ENCODE results near the gene DSTN. TPM values are rescaled to one million over a fixed set of nuclear protein-coding genes. Genes with fewer than 3 reads are reported as not detected.

Gene DSTN
- polyA plus RNA-seq, 4 donors, result 145 to 360 (median 185) TPM

GRCh38 chr20:17634661-17635331 lies 64.9 kb downstream of the DSTN start:
- DNase-seq, result no peak
- no peak for FAIRE-seq
- 61 to 83% (median 75%) methylated on average over 13 of the region's 13 CpGs for WGBS, 3 donors
- peak overlapping the region in 1 of 3 donors; percentile 35 for H3K27ac ChIP-seq (ENCODE audit: low read depth in 1 of 3, low read length in 2 of 3)
- H3K27me3 ChIP-seq (ENCODE audit: control insufficient read depth in 3 of 3, insufficient read depth in 3 of 3, low read length in 3 of 3), result no peaks in the 10 kb centered on the region
- no peak overlapping the region for H3K4me3 ChIP-seq (ENCODE audit: low read depth in 1 of 3, low read length in 3 of 3)
- H3K36me3 ChIP-seq (ENCODE audit: control insufficient read depth in 3 of 3, insufficient read depth in 2 of 3, low read depth in 1 of 3, low read length in 3 of 3), result peaks cover 25 to 99% (median 37%) of the 10 kb centered on the region in 3 donors
- H3K4me1 ChIP-seq (ENCODE audit: control insufficient read depth in 3 of 3, insufficient read depth in 2 of 3, low read depth in 1 of 3, low read length in 2 of 3), result peaks cover 0 to 19% (median 0%) of the 10 kb centered on the region in 3 donors
- H3K9me3 ChIP-seq (ENCODE audit: control insufficient read depth in 2 of 2, insufficient read depth in 1 of 2, low read depth in 1 of 2, low read length in 1 of 2), result no peaks in the 10 kb centered on the region

GRCh38 chr20:17635332-17636244 lies 65.7 kb downstream of the DSTN start:
- FAIRE-seq, result no peak
- H3K9me3 ChIP-seq (ENCODE audit: control insufficient read depth in 2 of 2, insufficient read depth in 1 of 2, low read depth in 1 of 2, low read length in 1 of 2), result no peaks in the 10 kb centered on the region
- WGBS, 3 donors, result 70 to 80% (median 74%) methylated on average over 24 to 25 of the region's 25 CpGs

DNA sequence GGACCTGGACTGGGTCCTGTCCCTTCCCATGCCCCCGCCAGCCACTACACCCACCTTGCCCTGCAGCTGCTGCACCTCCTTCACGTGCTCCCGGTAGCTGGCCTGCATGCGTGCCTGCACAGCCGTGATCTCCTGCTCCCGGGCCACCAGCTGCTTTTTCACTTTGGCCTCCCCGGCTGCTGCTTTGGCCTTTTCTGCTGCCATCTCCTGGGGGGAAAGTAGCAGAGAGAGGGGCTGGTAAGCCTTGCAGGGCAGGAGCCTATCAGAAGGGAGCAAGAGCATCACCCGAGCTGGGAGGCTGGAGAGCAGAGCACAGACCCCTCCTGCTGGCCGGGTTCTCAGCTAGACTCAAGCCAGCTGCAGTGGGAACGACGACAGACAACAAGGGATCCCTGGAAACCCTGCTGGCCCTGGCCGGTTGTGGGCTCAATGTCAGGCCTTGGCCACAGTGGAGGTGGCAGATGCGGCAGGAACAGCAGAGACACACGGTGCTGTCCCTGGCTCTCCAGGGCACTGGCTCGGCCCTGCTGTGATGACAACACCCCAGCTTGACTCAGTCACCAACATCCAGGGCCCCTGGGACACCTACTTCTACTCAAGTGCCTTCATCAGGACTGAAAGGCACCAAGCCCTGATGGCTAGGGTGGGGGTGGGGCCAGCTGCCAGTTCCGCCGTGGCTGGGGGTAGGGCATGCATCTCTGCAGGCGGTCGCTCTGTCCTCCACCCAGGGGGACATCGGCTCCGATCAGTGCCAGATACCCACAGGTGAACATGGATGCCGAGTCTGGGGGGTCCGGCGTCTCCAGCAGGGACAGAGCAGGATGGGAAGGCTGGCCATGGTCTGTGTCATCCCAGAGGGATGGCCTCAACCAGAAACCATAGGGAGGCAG lies 66.9 kb downstream of the DSTN start:
- H3K9me3 ChIP-seq (ENCODE audit: control insufficient read depth in 2 of 2, insufficient read depth in 1 of 2, low read depth in 1 of 2, low read length in 1 of 2), result no peaks in the 10 kb centered on the region
- H3K4me3 ChIP-seq (ENCODE audit: low read depth in 1 of 3, low read length in 3 of 3), result no peak overlapping the region
- DNase-seq, result no peak
- 80 to 91% (median 91%) methylated on average over 24 of the region's 24 CpGs for WGBS, 3 donors
- FAIRE-seq, result no peak
- H3K4me1 ChIP-seq (ENCODE audit: control insufficient read depth in 3 of 3, insufficient read depth in 2 of 3, low read depth in 1 of 3, low read length in 2 of 3), result peaks cover 0 to 5% (median 0%) of the 10 kb centered on the region in 3 donors
- no peak overlapping the region for H3K27ac ChIP-seq (ENCODE audit: low read depth in 1 of 3, low read length in 2 of 3)
- no peaks in the 10 kb centered on the region for H3K27me3 ChIP-seq (ENCODE audit: control insufficient read depth in 3 of 3, insufficient read depth in 3 of 3, low read length in 3 of 3)
- peaks cover 29 to 99% (median 32%) of the 10 kb centered on the region in 3 donors for H3K36me3 ChIP-seq (ENCODE audit: control insufficient read depth in 3 of 3, insufficient read depth in 2 of 3, low read depth in 1 of 3, low read length in 3 of 3)

More at GRCh38 chr20:17635332-17636244, 65.7 kb downstream of the DSTN start:
- Histone ChIP-seq H3K27me3 (ENCODE audit: control insufficient read depth in 3 of 3, insufficient read depth in 3 of 3, low read length in 3 of 3) (no peaks in the 10 kb centered on the region), H3K36me3 (ENCODE audit: control insufficient read depth in 3 of 3, insufficient read depth in 2 of 3, low read depth in 1 of 3, low read length in 3 of 3) (peaks cover 25 to 99% (median 34%) of the 10 kb centered on the region in 3 donors), H3K4me3 (ENCODE audit: low read depth in 1 of 3, low read length in 3 of 3) (no peak overlapping the region), H3K27ac (ENCODE audit: low read depth in 1 of 3, low read length in 2 of 3) (peak overlapping the region in 1 of 3 donors; percentile 35), H3K4me1 (ENCODE audit: control insufficient read depth in 3 of 3, insufficient read depth in 2 of 3, low read depth in 1 of 3, low read length in 2 of 3) (peaks cover 0 to 16% (median 0%) of the 10 kb centered on the region in 3 donors)
- DNase-seq, result no peak

GRCh38 chr20:17637413-17637780 lies 67.5 kb downstream of the DSTN start:
- H3K27me3 ChIP-seq (ENCODE audit: control insufficient read depth in 3 of 3, insufficient read depth in 3 of 3, low read length in 3 of 3), result no peaks in the 10 kb centered on the region
- no peak for FAIRE-seq

GRCh38 chr20:17637985-17638640 lies 68.2 kb downstream of the DSTN start:
- no peak overlapping the region for H3K4me3 ChIP-seq (ENCODE audit: low read depth in 1 of 3, low read length in 3 of 3)
- H3K9me3 ChIP-seq (ENCODE audit: control insufficient read depth in 2 of 2, insufficient read depth in 1 of 2, low read depth in 1 of 2, low read length in 1 of 2), result no peaks in the 10 kb centered on the region
- FAIRE-seq, result no peak
- no peak overlapping the region for H3K27ac ChIP-seq (ENCODE audit: low read depth in 1 of 3, low read length in 2 of 3)
- 80 to 84% (median 84%) methylated on average over 12 to 13 of the region's 13 CpGs for WGBS, 3 donors
- peaks cover 29 to 99% (median 34%) of the 10 kb centered on the region in 3 donors for H3K36me3 ChIP-seq (ENCODE audit: control insufficient read depth in 3 of 3, insufficient read depth in 2 of 3, low read depth in 1 of 3, low read length in 3 of 3)
- no peaks in the 10 kb centered on the region for H3K27me3 ChIP-seq (ENCODE audit: control insufficient read depth in 3 of 3, insufficient read depth in 3 of 3, low read length in 3 of 3)
- no peaks in the 10 kb centered on the region for H3K4me1 ChIP-seq (ENCODE audit: control insufficient read depth in 3 of 3, insufficient read depth in 2 of 3, low read depth in 1 of 3, low read length in 2 of 3)
- no peak for DNase-seq

More at GRCh38 chr20:17637413-17637780, 67.5 kb downstream of the DSTN start:
- Histone ChIP-seq H3K9me3 (ENCODE audit: control insufficient read depth in 2 of 2, insufficient read depth in 1 of 2, low read depth in 1 of 2, low read length in 1 of 2) (no peaks in the 10 kb centered on the region), H3K36me3 (ENCODE audit: control insufficient read depth in 3 of 3, insufficient read depth in 2 of 3, low read depth in 1 of 3, low read length in 3 of 3) (peaks cover 30 to 99% (median 35%) of the 10 kb centered on the region in 3 donors), H3K4me3 (ENCODE audit: low read depth in 1 of 3, low read length in 3 of 3) (no peak overlapping the region), H3K4me1 (ENCODE audit: control insufficient read depth in 3 of 3, insufficient read depth in 2 of 3, low read depth in 1 of 3, low read length in 2 of 3) (no peaks in the 10 kb centered on the region), H3K27ac (ENCODE audit: low read depth in 1 of 3, low read length in 2 of 3) (no peak overlapping the region)
- 76 to 93% (median 91%) methylated on average over 4 of the region's 4 CpGs for WGBS, 3 donors
- no peak for DNase-seq

DNA sequence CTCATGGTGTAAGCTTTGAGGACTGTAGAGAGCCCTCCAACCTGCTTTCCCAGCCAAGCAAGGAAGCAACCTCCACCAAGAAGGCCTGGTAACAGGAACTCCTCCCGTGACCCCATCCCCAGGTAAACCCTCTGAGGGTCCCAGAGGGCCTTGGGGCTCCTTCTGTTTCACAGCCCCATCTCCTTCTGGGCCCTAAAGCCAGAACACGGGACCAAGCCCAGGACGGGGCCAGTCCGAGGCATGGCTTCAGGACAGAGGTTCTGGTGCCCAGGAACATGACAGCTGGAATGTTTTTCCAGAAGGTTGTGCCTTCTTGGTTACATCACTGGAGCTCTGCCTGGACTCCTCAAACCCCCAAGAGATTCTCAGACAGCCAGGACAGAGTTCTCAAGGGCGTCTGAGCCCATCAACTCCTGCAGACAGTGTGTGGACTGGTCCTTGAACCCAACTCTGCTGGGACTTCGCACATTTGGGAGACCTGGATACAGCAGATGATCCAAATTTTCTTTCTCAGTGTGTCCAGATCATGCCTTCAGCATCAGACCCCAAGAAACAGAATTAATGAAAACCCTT lies 69.0 kb downstream of the DSTN start:
- Histone ChIP-seq H3K36me3 (ENCODE audit: control insufficient read depth in 3 of 3, insufficient read depth in 2 of 3, low read depth in 1 of 3, low read length in 3 of 3) (peaks cover 24 to 99% (median 29%) of the 10 kb centered on the region in 3 donors), H3K4me1 (ENCODE audit: control insufficient read depth in 3 of 3, insufficient read depth in 2 of 3, low read depth in 1 of 3, low read length in 2 of 3) (peaks cover 0 to under 1% (median 0%) of the 10 kb centered on the region in 3 donors), H3K9me3 (ENCODE audit: control insufficient read depth in 2 of 2, insufficient read depth in 1 of 2, low read depth in 1 of 2, low read length in 1 of 2) (no peaks in the 10 kb centered on the region), H3K27me3 (ENCODE audit: control insufficient read depth in 3 of 3, insufficient read depth in 3 of 3, low read length in 3 of 3) (no peaks in the 10 kb centered on the region), H3K27ac (ENCODE audit: low read depth in 1 of 3, low read length in 2 of 3) (no peak overlapping the region), H3K4me3 (ENCODE audit: low read depth in 1 of 3, low read length in 3 of 3) (no peak overlapping the region)
- WGBS, 3 donors, result 87 to 89% (median 88%) methylated on average over 6 of the region's 6 CpGs
- no peak for DNase-seq
- no peak for FAIRE-seq

DNA sequence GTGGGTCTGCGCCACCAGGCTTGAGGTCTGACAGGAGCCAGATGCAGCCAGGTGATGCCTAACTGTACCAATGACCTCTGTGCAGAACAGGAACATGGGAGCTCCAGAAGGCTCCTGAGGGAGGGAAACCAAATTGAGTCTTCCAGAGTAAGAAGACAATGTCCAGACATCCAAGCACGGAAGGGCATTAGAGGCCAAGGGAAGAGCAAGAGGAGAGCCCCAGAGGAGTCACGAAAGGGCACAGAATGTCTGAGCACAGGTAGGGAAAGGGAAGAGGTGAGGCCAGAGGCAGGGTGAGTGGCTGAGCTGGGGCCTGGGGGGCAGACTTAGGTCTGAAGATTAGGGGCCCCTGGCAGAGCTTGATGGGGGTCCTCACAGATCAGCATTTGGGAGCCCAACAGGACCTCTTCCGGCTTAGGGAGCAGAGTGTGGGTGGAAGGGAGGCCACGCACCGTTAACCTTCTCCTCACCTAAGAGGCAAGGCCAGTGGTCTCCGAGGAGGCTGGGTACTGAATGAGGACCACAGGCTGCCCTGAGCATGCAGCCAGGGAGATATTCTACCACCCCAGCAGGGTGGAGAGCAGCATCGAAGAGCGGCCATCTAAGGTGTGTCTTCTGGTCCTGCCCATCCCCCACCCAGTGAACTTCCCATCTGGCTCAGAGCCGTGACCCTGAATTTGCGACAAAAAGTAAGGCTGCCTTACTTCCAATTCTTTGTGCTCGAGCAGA lies 70.4 kb downstream of the DSTN start:
- FAIRE-seq, result no peak
- 84 to 88% (median 87%) methylated on average over 12 of the region's 12 CpGs for WGBS, 3 donors
- Histone ChIP-seq H3K27ac (ENCODE audit: low read depth in 1 of 3, low read length in 2 of 3) (no peak overlapping the region), H3K9me3 (ENCODE audit: control insufficient read depth in 2 of 2, insufficient read depth in 1 of 2, low read depth in 1 of 2, low read length in 1 of 2) (no peaks in the 10 kb centered on the region), H3K36me3 (ENCODE audit: control insufficient read depth in 3 of 3, insufficient read depth in 2 of 3, low read depth in 1 of 3, low read length in 3 of 3) (peaks cover 18 to 94% (median 22%) of the 10 kb centered on the region in 3 donors), H3K4me3 (ENCODE audit: low read depth in 1 of 3, low read length in 3 of 3) (no peak overlapping the region), H3K4me1 (ENCODE audit: control insufficient read depth in 3 of 3, insufficient read depth in 2 of 3, low read depth in 1 of 3, low read length in 2 of 3) (peaks cover 0 to 8% (median 0%) of the 10 kb centered on the region in 3 donors), H3K27me3 (ENCODE audit: control insufficient read depth in 3 of 3, insufficient read depth in 3 of 3, low read length in 3 of 3) (no peaks in the 10 kb centered on the region)
- no peak for DNase-seq
